Coronary artery (tissue), 2 donors: ENCODE results near the gene CDC42BPB.

Experiments used
- DNase-seq: peaks from one replicate; pipeline ENCODE4 v3.0.0-alpha.2; 2017; ENCODE audit warnings: low spot score
- H3K27ac ChIP-seq, 2 donors: fragments of 200-600 bp; sonication (generic); one replicate each; pipeline ENCODE4 v1.5.1; 2016 to 2019
- H3K4me3 ChIP-seq: fragments of 200-600 bp; sonication (generic); 2 replicates; pipeline ENCODE4 v1.5.1; 2016; ENCODE audit warnings: mild to moderate bottlenecking, moderate library complexity
- TF ChIP-seq, protein P1 (sequence below): fragments of 200-600 bp; sonication (generic); IDR thresholded peaks from one replicate; pipeline ENCODE4 v1.5.1; 2019; ENCODE audit warnings: antibody characterized with exemption

CDC42BPB gene

GRCh38 chr14:103020271-103021170 is 36.8 kb downstream of the CDC42BPB start:
- Histone ChIP-seq H3K27ac (no peak overlapping the region), H3K4me3 (no peak overlapping the region)
- TF ChIP-seq, protein P1, sequence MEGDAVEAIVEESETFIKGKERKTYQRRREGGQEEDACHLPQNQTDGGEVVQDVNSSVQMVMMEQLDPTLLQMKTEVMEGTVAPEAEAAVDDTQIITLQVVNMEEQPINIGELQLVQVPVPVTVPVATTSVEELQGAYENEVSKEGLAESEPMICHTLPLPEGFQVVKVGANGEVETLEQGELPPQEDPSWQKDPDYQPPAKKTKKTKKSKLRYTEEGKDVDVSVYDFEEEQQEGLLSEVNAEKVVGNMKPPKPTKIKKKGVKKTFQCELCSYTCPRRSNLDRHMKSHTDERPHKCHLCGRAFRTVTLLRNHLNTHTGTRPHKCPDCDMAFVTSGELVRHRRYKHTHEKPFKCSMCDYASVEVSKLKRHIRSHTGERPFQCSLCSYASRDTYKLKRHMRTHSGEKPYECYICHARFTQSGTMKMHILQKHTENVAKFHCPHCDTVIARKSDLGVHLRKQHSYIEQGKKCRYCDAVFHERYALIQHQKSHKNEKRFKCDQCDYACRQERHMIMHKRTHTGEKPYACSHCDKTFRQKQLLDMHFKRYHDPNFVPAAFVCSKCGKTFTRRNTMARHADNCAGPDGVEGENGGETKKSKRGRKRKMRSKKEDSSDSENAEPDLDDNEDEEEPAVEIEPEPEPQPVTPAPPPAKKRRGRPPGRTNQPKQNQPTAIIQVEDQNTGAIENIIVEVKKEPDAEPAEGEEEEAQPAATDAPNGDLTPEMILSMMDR = no peak
- no peak for DNase-seq

- TF ChIP-seq, protein P1 = no peak
- Histone ChIP-seq H3K4me3 (no peak overlapping the region), H3K27ac (no peak overlapping the region)
- no peak for DNase-seq
Observed at GRCh38 chr14:103019826-103020225, 37.5 kb downstream of the CDC42BPB start.

GRCh38 chr14:103019236-103019635 is 38.1 kb downstream of the CDC42BPB start:
- Histone ChIP-seq H3K27ac (no peak overlapping the region), H3K4me3 (no peak overlapping the region)
- TF ChIP-seq, protein P1 = no peak
- DNase-seq = no peak

- TF ChIP-seq, protein P1 = no peak
- Histone ChIP-seq H3K4me3 (no peak overlapping the region), H3K27ac (no peak overlapping the region)
- no peak for DNase-seq
Observed at GRCh38 chr14:103016594-103016993, 40.8 kb downstream of the CDC42BPB start.

- no peak for DNase-seq
- TF ChIP-seq, protein P1 = no peak
- no peak overlapping the region for H3K4me3 ChIP-seq
- no peak overlapping the region for H3K27ac ChIP-seq
Observed at GRCh38 chr14:103016071-103016470, 41.3 kb downstream of the CDC42BPB start.

GRCh38 chr14:103015426-103015825 is 41.9 kb downstream of the CDC42BPB start:
- no peak for DNase-seq
- Histone ChIP-seq H3K4me3 (no peak overlapping the region), H3K27ac (no peak overlapping the region)
- TF ChIP-seq, protein P1 = no peak
